ENCODE results near the gene KIF18A. TPM values are rescaled to one million over a fixed set of nuclear protein-coding genes. Genes with fewer than 3 reads are reported as not detected.

KIF18A gene
- total and polyA plus RNA-seq, 2 of the 13 experiments (the other 11 are each of a cell fraction or from before 2014, with no cell fraction given), result 3.4 to 14.4 TPM

DNA sequence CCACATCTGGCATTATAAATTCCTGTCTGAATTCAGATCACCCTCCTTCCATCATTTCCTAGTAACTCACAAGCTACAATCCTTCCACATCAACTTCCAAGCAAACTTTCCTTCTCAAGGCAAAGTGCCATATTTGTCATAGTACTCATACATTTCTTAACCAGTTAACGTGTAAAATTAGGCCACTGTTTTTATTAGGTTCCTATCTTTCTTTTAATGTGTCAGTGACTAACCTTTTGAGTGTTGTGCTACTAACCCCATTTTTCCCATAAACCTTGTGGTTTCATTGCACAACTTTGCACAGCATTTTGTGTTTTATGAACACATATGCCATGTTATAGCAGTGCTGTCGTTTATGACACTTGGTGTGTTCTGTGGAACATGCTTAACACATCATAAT lies 90.1 kb downstream of the KIF18A start:
- no peak overlapping the region for H3K9ac ChIP-seq (ENCODE audit: insufficient read depth, low read depth, low read length)
- intact Hi-C loops (cut with micrococcal nuclease; ENCODE audit: unreplicated experiment), result no loop called here
- no peaks in the 10 kb centered on the region for H3K36me3 ChIP-seq (replicated peaks in 1 of 2; ENCODE audit: control insufficient read depth in 1 of 2, insufficient read depth in 2 of 2, low read length in 2 of 2)
- TF ChIP-seq HNRNPK (IDR thresholded peaks at IDR 0.05; ENCODE audit: low read depth, low read length, poor library complexity, severe bottlenecking) (no peak), TBL1XR1 (IDR thresholded peaks at IDR 0.05; ENCODE audit: borderline replicate concordance, low read length, partially characterized antibody) (no peak), TEAD2 (CRISPR knock-in tag; IDR thresholded peaks at IDR 0.05) (no peak), SNAPC5 (CRISPR knock-in tag; IDR thresholded peaks at IDR 0.05; ENCODE audit: borderline replicate concordance) (no peak), ETV6 (CRISPR knock-in tag; conservative IDR thresholded peaks at IDR 0.05) (no peak), ZNF737 (CRISPR knock-in tag; IDR thresholded peaks at IDR 0.05; ENCODE audit: borderline replicate concordance) (no peak), MYNN (CRISPR knock-in tag; IDR thresholded peaks at IDR 0.05; ENCODE audit: low read depth) (no peak), ZNF720 (CRISPR knock-in tag; IDR thresholded peaks at IDR 0.05) (no peak), ZNF570 (CRISPR knock-in tag; IDR thresholded peaks at IDR 0.05; ENCODE audit: borderline replicate concordance) (no peak), MAF1 (CRISPR knock-in tag; IDR thresholded peaks at IDR 0.05; ENCODE audit: borderline replicate concordance) (no peak), LCORL (IDR thresholded peaks at IDR 0.05) (no peak), LCORL (CRISPR knock-in tag; IDR thresholded peaks at IDR 0.05) (no peak), ZNF619 (CRISPR knock-in tag; IDR thresholded peaks at IDR 0.05) (no peak), U2AF2 (IDR thresholded peaks at IDR 0.05; ENCODE audit: low read depth, low read length) (no peak), HIVEP1 (CRISPR knock-in tag; IDR thresholded peaks at IDR 0.05) (no peak)
- WGBS (ENCODE audit: low lambda C conversion rate), result 100% methylated on average over 2 of the region's 2 CpGs
- H3K27me3 ChIP-seq (ENCODE audit: control insufficient read depth in 1 of 2, insufficient read depth in 2 of 2, low read length in 2 of 2), result no peaks in the 10 kb centered on the region
- H3K4me3 ChIP-seq (replicated peaks in 1 of 3; ENCODE audit: insufficient read depth in 1 of 3, low read depth in 2 of 3, low read length in 3 of 3), result no peak overlapping the region
- no peak for FAIRE-seq
- H2AFZ ChIP-seq (ENCODE audit: low read length), result no peak overlapping the region
- ATAC-seq, result no peak
- ChIA-PET CTCF (ENCODE audit: low intra/inter-chr PET ratio, low total read pairs) (no interaction called here), POLR2A (no interaction called here)
- H4K20me1 ChIP-seq (ENCODE audit: insufficient read depth, low read length), result no peaks in the 10 kb centered on the region
- in situ Hi-C loops (cut with HindIII; ENCODE audit: extremely low pct_ligation_motif_present, low pct_unique_long_range_greater_than_20kb), result no loop called here
- H3K9me3 ChIP-seq (ENCODE audit: low read length), result no peaks in the 10 kb centered on the region
- H3K27ac ChIP-seq (ENCODE audit: extremely low read length, insufficient read depth, low read length), result no peak overlapping the region
- no peaks in the 10 kb centered on the region for H3K4me1 ChIP-seq (ENCODE audit: insufficient read depth, low read length)
- no TSS peak for BruUV-seq (replicated peaks)
- H3K79me2 ChIP-seq (ENCODE audit: insufficient read depth, low read length), result no peaks in the 10 kb centered on the region
- no peak for DNase-seq (ENCODE audit: low spot score)
- H3K4me2 ChIP-seq (ENCODE audit: low read depth, low read length), result no peak overlapping the region
